HCT116 (cell line): ENCODE data around the gene CHL1. TPM values are rescaled to one million over a fixed set of nuclear protein-coding genes. Genes with fewer than 3 reads are reported as not detected.

ENCODE experiments used
- ATAC-seq: fragments of 200-7000 bp; cut with Tn5 transposase; 2 replicates; pipeline ENCODE4 v1.9.1; 2020; ENCODE audit warnings: mild to moderate bottlenecking, moderate library complexity
- BruUV-seq: library from RNA; stranded (reverse); fragments of 400-500 nt; replicated peaks from 2 replicates; lab custom pipeline; 2021; lab: Mats Ljungman, UMichigan
- CTCF ChIA-PET: fragments of 300-600 bp; sonication (Branson Sonifier 250); formaldehyde crosslinking; loops from one replicate; lab custom pipeline; 2021; ENCODE audit warnings: antibody characterized with exemption; lab: Charles Lee
- POLR2A ChIA-PET: fragments of 300-600, 350-600 bp; sonication (Branson Sonifier 250); formaldehyde crosslinking; loops from one replicate; lab custom pipeline; 2021; ENCODE audit warnings: antibody characterized with exemption; lab: Charles Lee
- RAD21 ChIA-PET, 2 experiments: fragments of 300-600 bp; sonication (Branson Sonifier 250); formaldehyde crosslinking; loops; one replicate each; lab custom pipeline; 2023; ENCODE audit warnings: low total read pairs in 2 of 2; ENCODE audit not compliant: uncharacterized antibody in 2 of 2, unreplicated experiment in 2 of 2, low non-redundant PET in 1 of 2; lab: Charles Lee
- DNase-seq: peaks from one replicate; pipeline ENCODE4 v3.0.0-alpha.2; 2010; ENCODE audit warnings: low read depth, low spot score
- H2AFZ ChIP-seq: fragments of 200-600 bp; shearing (Covaris generic), sonication (generic); 2 replicates; pipeline ENCODE4 v1.6.1; 2017; ENCODE audit warnings: low read depth, mixed run types, mixed read lengths, antibody characterized with exemption, low read length; ENCODE audit not compliant: poor library complexity, severe bottlenecking
- H3K27ac ChIP-seq: 2 replicates; pipeline ENCODE4 v1.5.1; 2012; ENCODE audit warnings: low read depth, low read length
- H3K27me3 ChIP-seq: fragments of 200-600 bp; sonication (generic); 2 replicates; pipeline ENCODE4 v1.6.1; 2016; ENCODE audit warnings: mixed run types, low read length, mixed read lengths; ENCODE audit not compliant: insufficient read depth
- H3K36me3 ChIP-seq, 2 experiments: fragments of 200-500 bp in 1 of 2; fragments of 200-600 bp in 1 of 2; sonication (Bioruptor generic) in 1 of 2; sonication (generic) in 1 of 2; 2 replicates each; pipeline versions ENCODE4 v1.5.1 to v1.6.1; 2014 to 2016; ENCODE audit warnings: low read length in 2 of 2, inconsistent platforms in 1 of 2, mixed read lengths in 1 of 2, mixed run types in 1 of 2; ENCODE audit not compliant: insufficient read depth in 2 of 2, control insufficient read depth in 1 of 2
- H3K4me1 ChIP-seq, 2 experiments: fragments of 200-600 bp in 1 of 2; sonication (generic) in 1 of 2; 2 replicates each; pipeline versions ENCODE4 v1.5.1 to v1.6.1; 2012 to 2017; ENCODE audit warnings: low read length in 2 of 2, inconsistent platforms in 1 of 2, mild to moderate bottlenecking in 1 of 2, mixed read lengths in 1 of 2, mixed run types in 1 of 2, moderate library complexity in 1 of 2; ENCODE audit not compliant: insufficient read depth in 2 of 2, control insufficient read depth in 1 of 2
- H3K4me2 ChIP-seq: fragments of 200-600 bp; sonication (generic); 2 replicates; pipeline ENCODE4 v1.6.1; 2017; ENCODE audit warnings: mixed run types, low read length, mixed read lengths
- H3K4me3 ChIP-seq, 2 experiments: fragments of 200-600 bp in 1 of 2; sonication (generic) in 1 of 2; replicated peaks in 1 of 2; 2 replicates each; pipeline ENCODE4 v1.5.1; 2011 to 2016; ENCODE audit warnings: low read length in 2 of 2, control low read depth in 1 of 2, low read depth in 1 of 2, mild to moderate bottlenecking in 1 of 2, mixed read lengths in 1 of 2, mixed run types in 1 of 2
- H3K79me2 ChIP-seq: fragments of 200-600 bp; sonication (generic); 2 replicates; pipeline ENCODE4 v1.6.1; 2017; ENCODE audit warnings: mild to moderate bottlenecking, mixed run types, low read length, moderate library complexity, mixed read lengths; ENCODE audit not compliant: insufficient read depth
- H3K9ac ChIP-seq: fragments of 200-600 bp; sonication (generic); 2 replicates; pipeline ENCODE4 v1.6.1; 2016; ENCODE audit warnings: low read length, mixed read lengths
- H3K9me2 ChIP-seq: fragments of 200-600 bp; sonication (generic), shearing (Covaris generic); 2 replicates; pipeline ENCODE4 v1.6.1; 2017; ENCODE audit warnings: mixed run types, mild to moderate bottlenecking, moderate library complexity; ENCODE audit not compliant: insufficient read depth
- H3K9me3 ChIP-seq, 2 experiments: fragments of 200-500 bp in 1 of 2; fragments of 200-600 bp in 1 of 2; sonication (Bioruptor generic) in 1 of 2; sonication (generic) in 1 of 2; 2 replicates each; pipeline ENCODE4 v1.6.1; 2014 to 2017; ENCODE audit warnings: low read length in 2 of 2, mixed read lengths in 2 of 2, inconsistent platforms in 1 of 2, low read depth in 1 of 2, mild to moderate bottlenecking in 1 of 2, mixed run types in 1 of 2, moderate library complexity in 1 of 2; ENCODE audit not compliant: control insufficient read depth in 1 of 2, insufficient read depth in 1 of 2
- H4K20me1 ChIP-seq: fragments of 200-600 bp; sonication (generic), shearing (Covaris generic); 2 replicates; pipeline ENCODE4 v1.6.1; 2017; ENCODE audit warnings: mixed run types, mild to moderate bottlenecking, moderate library complexity; ENCODE audit not compliant: insufficient read depth
- CTCF ChIP-seq, 3 experiments: fragments of 200-600 bp in 1 of 3; sonication (generic) in 1 of 3; IDR thresholded peaks in 2 of 3; conservative IDR thresholded peaks in 1 of 3; 2 replicates each; pipeline ENCODE4 v1.5.1; 2012 to 2017; ENCODE audit warnings: low read depth in 2 of 3, low read length in 2 of 3, antibody characterized with exemption in 1 of 3, borderline replicate concordance in 1 of 3, control low read depth in 1 of 3, mild to moderate bottlenecking in 1 of 3, mixed read lengths in 1 of 3, mixed run types in 1 of 3, moderate library complexity in 1 of 3; ENCODE audit not compliant: insufficient read depth in 1 of 3
- EZH2 ChIP-seq: fragments of 200-600 bp; sonication (generic); IDR thresholded peaks from 2 replicates; pipeline ENCODE4 v1.6.1; 2017; ENCODE audit warnings: antibody characterized with exemption, mixed run types
- JUND ChIP-seq: IDR thresholded peaks from 2 replicates; pipeline ENCODE4 v1.6.1; 2012
- MAX ChIP-seq: IDR thresholded peaks from 2 replicates; pipeline ENCODE4 v1.6.1; 2012
- POLR2A ChIP-seq: IDR thresholded peaks from 2 replicates; pipeline ENCODE4 v1.7.0; 2011; ENCODE audit warnings: borderline replicate concordance; ENCODE audit not compliant: insufficient read depth, insufficient read length; ENCODE audit errors: extremely low read depth
- POLR2AphosphoS5 ChIP-seq: IDR thresholded peaks from 2 replicates; pipeline ENCODE4 v1.6.1; 2011; ENCODE audit warnings: mild to moderate bottlenecking, low read depth, low read length, moderate library complexity
- REST ChIP-seq: IDR thresholded peaks from 2 replicates; pipeline ENCODE4 v1.6.1; 2012; ENCODE audit warnings: low read depth
- SP1 ChIP-seq: IDR thresholded peaks from 2 replicates; pipeline ENCODE4 v1.6.1; 2012; ENCODE audit warnings: low read depth
- SRF ChIP-seq: IDR thresholded peaks from 2 replicates; pipeline ENCODE4 v1.6.1; 2012; ENCODE audit warnings: low read depth
- TCF7L2 ChIP-seq: IDR thresholded peaks from 2 replicates; pipeline ENCODE4 v1.7.0; 2011; ENCODE audit warnings: borderline replicate concordance, inconsistent platforms; ENCODE audit not compliant: insufficient read depth, insufficient read length; ENCODE audit errors: extremely low read depth
- ZFX ChIP-seq: fragments of 450-650 bp; IDR thresholded peaks from 2 replicates; pipeline ENCODE4 v1.6.1; 2017
- intact Hi-C: fragments of 100-400 bp; cut with micrococcal nuclease; formaldehyde crosslinking; loops from 2 replicates; pipeline ENCODE4 v1.10.0; 2022
- total RNA-seq: library from RNA; stranded (reverse); gene quantifications from one replicate; pipeline ENCODE4 v1.2.1, GENCODE V29; 2021; ENCODE audit not compliant: unreplicated experiment

The CHL1 gene
- total RNA-seq, 1 experiment from 2014 or later, result not detected

- Histone ChIP-seq H3K9me3 (peaks cover 0 to 8% of the 10 kb centered on the region in 2 experiments; a peak in 2 of 4 replicates), H3K27me3 (no peaks in the 10 kb centered on the region), H3K4me3 (no peak overlapping the region), H3K9ac (no peak overlapping the region)
- POLR2A ChIA-PET, result no interaction called here
- BruUV-seq, result no TSS peak
- no peak for ATAC-seq
- TF ChIP-seq EZH2, result no peak
- no peak for TF ChIP-seq SP1
- no peak for TF ChIP-seq MAX
- no peak for TF ChIP-seq TCF7L2
- no peak for TF ChIP-seq POLR2AphosphoS5
- TF ChIP-seq JUND, result no peak
- no peak for TF ChIP-seq SRF
- TF ChIP-seq ZFX, result no peak
- TF ChIP-seq CTCF (IDR thresholded peaks at IDR 0.05 in 2 of 3, conservative IDR thresholded peaks at IDR 0.05 in 1 of 3; ENCODE audit: borderline replicate concordance in 1 of 3, insufficient read depth in 1 of 3, low read depth in 2 of 3, low read length in 2 of 3), result no peak
- no peak for TF ChIP-seq POLR2A
- TF ChIP-seq REST, result no peak
- TF ChIP-seq, all 23 proteins: peak for 0
- RAD21 ChIA-PET, result no interaction called here
- no peaks in the 10 kb centered on the region for H3K9me2 ChIP-seq
- H2AFZ ChIP-seq, result no peak overlapping the region
- no peaks in the 10 kb centered on the region for H3K79me2 ChIP-seq
- no peaks in the 10 kb centered on the region for H3K4me1 ChIP-seq
- H3K4me2 ChIP-seq, result no peak overlapping the region
- H4K20me1 ChIP-seq, result no peaks in the 10 kb centered on the region
- no peak for DNase-seq
- no peak overlapping the region for H3K27ac ChIP-seq
- H3K36me3 ChIP-seq, result no peaks in the 10 kb centered on the region
- intact Hi-C loops, result no loop called here
- CTCF ChIA-PET, result no interaction called here
These were observed 44.9 kb upstream of the CHL1 start for GRCh38 chr3:151614-152189.
